Panc1 (cell line): ENCODE results near the gene TOMM22. TPM values are rescaled to one million over a fixed set of nuclear protein-coding genes. Genes with fewer than 3 reads are reported as not detected.

Experiments
- ATAC-seq: fragments of 200-7000 bp; cut with Tn5 transposase; 2 replicates; pipeline ENCODE4 v1.9.1; 2020; ENCODE audit warnings: mild to moderate bottlenecking, moderate library complexity
- BruUV-seq: library from RNA; stranded (reverse); fragments of 400-500 nt; replicated peaks from 2 replicates; lab custom pipeline; 2021; lab: Mats Ljungman, UMichigan
- CTCF ChIA-PET: fragments of 300-600 bp; sonication (Branson Sonifier 250); formaldehyde crosslinking; loops from one replicate; lab custom pipeline; 2022; ENCODE audit warnings: antibody characterized with exemption; lab: Charles Lee
- POLR2A ChIA-PET: fragments of 300-600 bp; sonication (Branson Sonifier 250); formaldehyde crosslinking; loops from one replicate; lab custom pipeline; 2022; ENCODE audit warnings: antibody characterized with exemption; lab: Charles Lee
- DNase-seq: peaks from one replicate; pipeline ENCODE4 v3.0.0-alpha.2; 2010; ENCODE audit warnings: low read depth, low spot score
- H3K27ac ChIP-seq: 2 replicates; pipeline ENCODE4 v1.5.1; 2011; ENCODE audit warnings: mild to moderate bottlenecking, low read length, inconsistent platforms
- H3K27me3 ChIP-seq: fragments of 200-500 bp; sonication (Bioruptor generic); 2 replicates; pipeline ENCODE4 v1.6.0; 2014; ENCODE audit warnings: low read length, inconsistent platforms; ENCODE audit not compliant: control insufficient read depth, insufficient read depth
- H3K36me3 ChIP-seq: fragments of 200-500 bp; sonication (Bioruptor generic); 2 replicates; pipeline ENCODE4 v1.5.1; 2014; ENCODE audit warnings: inconsistent platforms, mild to moderate bottlenecking, low read length, moderate library complexity; ENCODE audit not compliant: control insufficient read depth, insufficient read depth
- H3K4me1 ChIP-seq: 2 replicates; pipeline ENCODE4 v1.5.1; 2011; ENCODE audit warnings: inconsistent platforms, mild to moderate bottlenecking, low read length, moderate library complexity; ENCODE audit not compliant: control insufficient read depth, insufficient read depth
- H3K4me3 ChIP-seq, 2 experiments: 2 replicates each; pipeline ENCODE4 v1.5.1; 2011 to 2012; ENCODE audit warnings: low read depth in 2 of 2, low read length in 2 of 2, mild to moderate bottlenecking in 2 of 2, inconsistent platforms in 1 of 2, moderate library complexity in 1 of 2
- H3K9me3 ChIP-seq: fragments of 200-500 bp; sonication (Bioruptor generic); 2 replicates; pipeline ENCODE4 v1.5.1; 2014; ENCODE audit warnings: low read depth, mild to moderate bottlenecking, inconsistent platforms, low read length, moderate library complexity; ENCODE audit not compliant: control insufficient read depth, insufficient read depth
- POLR2AphosphoS5 ChIP-seq: IDR thresholded peaks from 2 replicates; pipeline ENCODE4 v1.6.1; 2012; ENCODE audit warnings: mild to moderate bottlenecking, low read depth, low read length, moderate library complexity
- SIN3A ChIP-seq: IDR thresholded peaks from 2 replicates; pipeline ENCODE4 v1.6.1; 2012; ENCODE audit warnings: low read depth, mild to moderate bottlenecking, low read length, moderate library complexity, borderline replicate concordance; ENCODE audit not compliant: insufficient read depth
- TCF7L2 ChIP-seq: IDR thresholded peaks from 2 replicates; pipeline ENCODE4 v1.6.1; 2011; ENCODE audit warnings: mild to moderate bottlenecking, low read depth, low read length, inconsistent platforms
- in situ Hi-C: cut with HindIII; loops from 2 replicates; pipeline ENCODE4 v1.10.0; 2016; ENCODE audit warnings: low sequenced_read_pairs, low pct_unique_long_range_greater_than_20kb
- intact Hi-C: fragments of 100-400 bp; cut with micrococcal nuclease; formaldehyde crosslinking; loops from one replicate; pipeline ENCODE4 v1.10.0; 2022; ENCODE audit not compliant: unreplicated experiment
- total RNA-seq: library from RNA; stranded (reverse); gene quantifications from one replicate; pipeline ENCODE4 v1.2.1, GENCODE V29; 2021; ENCODE audit not compliant: unreplicated experiment
- TF ChIP-seq, protein P1 (sequence below), 2 experiments: IDR thresholded peaks; 2 replicates each; pipeline ENCODE4 v1.6.1; 2011 to 2012; ENCODE audit warnings: low read depth in 2 of 2, control low read depth in 1 of 2, low read length in 1 of 2, mild to moderate bottlenecking in 1 of 2, moderate library complexity in 1 of 2; ENCODE audit not compliant: insufficient read depth in 1 of 2
- TF ChIP-seq, protein P2 (sequence below): fragments of 450-650 bp; IDR thresholded peaks from 2 replicates; pipeline ENCODE4 v1.5.1; 2017; ENCODE audit warnings: mild to moderate bottlenecking

Gene TOMM22
- total RNA-seq, 1 experiment from 2014 or later: 111 TPM

DNA sequence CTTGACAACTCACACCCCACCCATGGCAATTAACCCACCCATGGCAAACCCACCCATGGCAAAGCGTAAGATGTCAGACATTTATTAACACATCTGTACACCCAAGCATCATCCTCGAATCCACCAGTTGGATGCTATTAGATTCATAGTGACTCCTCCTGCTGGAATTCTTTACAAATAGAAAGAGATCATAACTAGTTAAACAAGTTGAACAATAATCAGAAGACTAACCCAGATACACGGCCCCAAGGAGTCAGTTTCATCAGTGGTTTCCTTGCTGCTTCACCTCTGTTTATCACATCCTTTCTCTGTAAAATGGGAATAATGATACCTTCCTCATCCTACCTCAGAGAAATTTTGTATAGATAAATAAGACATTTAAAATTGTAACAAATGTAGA lies 29.1 kb downstream of the TOMM22 start:
- Histone ChIP-seq H3K4me1 (peaks cover 13% of the 10 kb centered on the region), H3K27me3 (no peaks in the 10 kb centered on the region), H3K27ac (no peak overlapping the region), H3K4me3 (no peak overlapping the region), H3K36me3 (peaks cover 4% of the 10 kb centered on the region; the same call in 1 of the 2 replicates), H3K9me3 (no peaks in the 10 kb centered on the region)
- intact Hi-C loops (no loop called here), in situ Hi-C loops (no loop called here)
- no peak for ATAC-seq
- no peak for DNase-seq
- no TSS peak for BruUV-seq
- ChIA-PET POLR2A (no interaction called here), CTCF (no interaction called here)
- TF ChIP-seq, protein P1, sequence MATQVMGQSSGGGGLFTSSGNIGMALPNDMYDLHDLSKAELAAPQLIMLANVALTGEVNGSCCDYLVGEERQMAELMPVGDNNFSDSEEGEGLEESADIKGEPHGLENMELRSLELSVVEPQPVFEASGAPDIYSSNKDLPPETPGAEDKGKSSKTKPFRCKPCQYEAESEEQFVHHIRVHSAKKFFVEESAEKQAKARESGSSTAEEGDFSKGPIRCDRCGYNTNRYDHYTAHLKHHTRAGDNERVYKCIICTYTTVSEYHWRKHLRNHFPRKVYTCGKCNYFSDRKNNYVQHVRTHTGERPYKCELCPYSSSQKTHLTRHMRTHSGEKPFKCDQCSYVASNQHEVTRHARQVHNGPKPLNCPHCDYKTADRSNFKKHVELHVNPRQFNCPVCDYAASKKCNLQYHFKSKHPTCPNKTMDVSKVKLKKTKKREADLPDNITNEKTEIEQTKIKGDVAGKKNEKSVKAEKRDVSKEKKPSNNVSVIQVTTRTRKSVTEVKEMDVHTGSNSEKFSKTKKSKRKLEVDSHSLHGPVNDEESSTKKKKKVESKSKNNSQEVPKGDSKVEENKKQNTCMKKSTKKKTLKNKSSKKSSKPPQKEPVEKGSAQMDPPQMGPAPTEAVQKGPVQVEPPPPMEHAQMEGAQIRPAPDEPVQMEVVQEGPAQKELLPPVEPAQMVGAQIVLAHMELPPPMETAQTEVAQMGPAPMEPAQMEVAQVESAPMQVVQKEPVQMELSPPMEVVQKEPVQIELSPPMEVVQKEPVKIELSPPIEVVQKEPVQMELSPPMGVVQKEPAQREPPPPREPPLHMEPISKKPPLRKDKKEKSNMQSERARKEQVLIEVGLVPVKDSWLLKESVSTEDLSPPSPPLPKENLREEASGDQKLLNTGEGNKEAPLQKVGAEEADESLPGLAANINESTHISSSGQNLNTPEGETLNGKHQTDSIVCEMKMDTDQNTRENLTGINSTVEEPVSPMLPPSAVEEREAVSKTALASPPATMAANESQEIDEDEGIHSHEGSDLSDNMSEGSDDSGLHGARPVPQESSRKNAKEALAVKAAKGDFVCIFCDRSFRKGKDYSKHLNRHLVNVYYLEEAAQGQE (IDR thresholded peaks at IDR 0.05; ENCODE audit: insufficient read depth in 1 of 2, low read depth in 2 of 2, low read length in 1 of 2): no peak
- TF ChIP-seq, protein P2, sequence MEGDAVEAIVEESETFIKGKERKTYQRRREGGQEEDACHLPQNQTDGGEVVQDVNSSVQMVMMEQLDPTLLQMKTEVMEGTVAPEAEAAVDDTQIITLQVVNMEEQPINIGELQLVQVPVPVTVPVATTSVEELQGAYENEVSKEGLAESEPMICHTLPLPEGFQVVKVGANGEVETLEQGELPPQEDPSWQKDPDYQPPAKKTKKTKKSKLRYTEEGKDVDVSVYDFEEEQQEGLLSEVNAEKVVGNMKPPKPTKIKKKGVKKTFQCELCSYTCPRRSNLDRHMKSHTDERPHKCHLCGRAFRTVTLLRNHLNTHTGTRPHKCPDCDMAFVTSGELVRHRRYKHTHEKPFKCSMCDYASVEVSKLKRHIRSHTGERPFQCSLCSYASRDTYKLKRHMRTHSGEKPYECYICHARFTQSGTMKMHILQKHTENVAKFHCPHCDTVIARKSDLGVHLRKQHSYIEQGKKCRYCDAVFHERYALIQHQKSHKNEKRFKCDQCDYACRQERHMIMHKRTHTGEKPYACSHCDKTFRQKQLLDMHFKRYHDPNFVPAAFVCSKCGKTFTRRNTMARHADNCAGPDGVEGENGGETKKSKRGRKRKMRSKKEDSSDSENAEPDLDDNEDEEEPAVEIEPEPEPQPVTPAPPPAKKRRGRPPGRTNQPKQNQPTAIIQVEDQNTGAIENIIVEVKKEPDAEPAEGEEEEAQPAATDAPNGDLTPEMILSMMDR: no peak
- TF ChIP-seq SIN3A (no peak), TCF7L2 (no peak), POLR2AphosphoS5 (no peak)

DNA sequence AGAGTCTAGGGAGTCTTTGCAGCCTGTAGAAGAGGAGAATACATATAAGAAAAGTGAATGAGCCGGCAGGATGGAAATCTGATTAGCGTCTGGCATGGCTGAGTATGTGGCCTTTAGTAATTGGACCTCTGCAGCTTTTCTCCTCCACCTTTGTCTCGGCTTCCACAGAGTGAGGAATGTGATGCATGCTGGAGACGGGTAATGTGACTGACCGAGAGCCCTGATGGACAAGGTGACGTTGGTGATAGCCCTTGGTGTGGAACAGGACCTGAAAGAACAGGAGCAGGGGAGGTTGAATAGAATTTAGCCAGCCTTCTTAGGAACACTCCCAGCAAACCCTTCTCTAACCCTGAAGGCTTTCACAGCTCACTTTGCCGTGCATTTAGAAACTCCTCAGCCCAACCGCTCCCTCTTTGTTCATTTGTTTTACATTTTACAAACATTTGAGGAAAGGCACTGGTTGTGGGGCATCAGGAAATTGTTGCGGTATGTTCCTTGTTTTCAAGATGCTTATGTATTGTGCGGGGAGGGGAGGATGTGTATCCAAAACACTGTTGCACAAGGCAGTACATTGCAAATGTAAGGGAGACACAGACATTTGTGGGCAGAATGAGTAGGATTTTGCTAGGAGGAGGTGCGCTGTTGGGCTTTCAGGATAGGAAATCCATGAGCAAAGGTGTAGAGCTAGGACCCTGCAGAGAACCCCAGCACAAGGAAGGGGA lies 30.9 kb downstream of the TOMM22 start:
- BruUV-seq: no TSS peak
- Histone ChIP-seq H3K36me3 (no peaks in the 10 kb centered on the region), H3K27me3 (no peaks in the 10 kb centered on the region), H3K4me3 (no peak overlapping the region), H3K9me3 (no peaks in the 10 kb centered on the region), H3K4me1 (peaks cover 7% of the 10 kb centered on the region), H3K27ac (no peak overlapping the region)
- no peak for ATAC-seq
- ChIA-PET POLR2A (no interaction called here), CTCF (no interaction called here)
- TF ChIP-seq SIN3A (no peak), POLR2AphosphoS5 (no peak), TCF7L2 (no peak)
- TF ChIP-seq, protein P1 (IDR thresholded peaks at IDR 0.05; ENCODE audit: insufficient read depth in 1 of 2, low read depth in 2 of 2, low read length in 1 of 2): no peak
- TF ChIP-seq, protein P2: no peak
- DNase-seq: no peak
- in situ Hi-C loops: no loop called here
- intact Hi-C loops: no loop called here
